HepG2 (cell line): ENCODE results near the gene CUL4A. TPM values are rescaled to one million over a fixed set of nuclear protein-coding genes. Genes with fewer than 3 reads are reported as not detected.

Experiments
- BCL3 ChIP-seq: sonication (generic); formaldehyde crosslinking; IDR thresholded peaks from 2 replicates; pipeline ENCODE4 v1.5.1; 2020; ENCODE audit warnings: mild to moderate bottlenecking, missing genetic modification reagents, moderate library complexity
- ELF3 ChIP-seq: IDR thresholded peaks from 2 replicates; pipeline ENCODE4 v1.6.1; 2016; ENCODE audit warnings: missing genetic modification reagents, missing compliant biosample characterization
- ETV5 ChIP-seq: IDR thresholded peaks from 2 replicates; pipeline ENCODE4 v1.6.1; 2018; ENCODE audit warnings: missing biosample characterization, missing genetic modification reagents, inconsistent platforms, borderline replicate concordance
- GMEB1 ChIP-seq: sonication (generic); formaldehyde crosslinking; IDR thresholded peaks from 2 replicates; pipeline ENCODE4 v1.5.1; 2020; ENCODE audit warnings: missing genetic modification reagents, mild to moderate bottlenecking, borderline replicate concordance
- HDAC1 ChIP-seq: sonication (generic); formaldehyde crosslinking; IDR thresholded peaks from 2 replicates; pipeline ENCODE4 v1.5.1; 2020; ENCODE audit warnings: mild to moderate bottlenecking, missing genetic modification reagents
- HOXA7 ChIP-seq: sonication (generic); formaldehyde crosslinking; IDR thresholded peaks from 2 replicates; pipeline ENCODE4 v1.8.1; 2022; ENCODE audit warnings: mild to moderate bottlenecking, missing genetic modification reagents, moderate library complexity
- KMT2B ChIP-seq: IDR thresholded peaks from 2 replicates; pipeline ENCODE4 v1.6.1; 2016; ENCODE audit warnings: missing genetic modification reagents, missing compliant biosample characterization
- ONECUT2 ChIP-seq: sonication (generic); formaldehyde crosslinking; IDR thresholded peaks from 2 replicates; pipeline ENCODE4 v1.4.0; 2020; ENCODE audit warnings: missing genetic modification reagents
- RARA ChIP-seq: IDR thresholded peaks from 2 replicates; pipeline ENCODE4 v1.6.1; 2016; ENCODE audit warnings: missing genetic modification reagents, missing compliant biosample characterization
- SOX13 ChIP-seq, 3 experiments: fragments of 450-650 bp in 1 of 3; sonication (generic) in 1 of 3; formaldehyde crosslinking in 1 of 3; IDR thresholded peaks in 2 of 3; conservative IDR thresholded peaks in 1 of 3; 2 replicates each; pipeline versions ENCODE4 v1.5.0 to v1.6.1; 2016 to 2020; ENCODE audit warnings: antibody characterized with exemption in 1 of 3, mild to moderate bottlenecking in 1 of 3, missing compliant biosample characterization in 1 of 3, missing genetic modification reagents in 1 of 3, moderate library complexity in 1 of 3
- SOX5 ChIP-seq: IDR thresholded peaks from 2 replicates; pipeline ENCODE4 v1.6.1; 2016; ENCODE audit warnings: borderline replicate concordance
- TCF12 ChIP-seq, 2 experiments: fragments of 450-650 bp in 1 of 2; sonication (generic) in 1 of 2; formaldehyde crosslinking in 1 of 2; IDR thresholded peaks; 2 replicates each; pipeline versions ENCODE4 v1.6.1 to v1.8.0; 2017 to 2022; ENCODE audit warnings: antibody characterized with exemption in 1 of 2, mild to moderate bottlenecking in 1 of 2, missing genetic modification reagents in 1 of 2, moderate library complexity in 1 of 2
- TFAP4 ChIP-seq: sonication (generic); IDR thresholded peaks from 2 replicates; pipeline ENCODE4 v1.6.1; 2016; ENCODE audit warnings: low read depth, borderline replicate concordance
- polyA plus RNA-seq, 8 experiments: library from polyadenylated mRNA; depleted of rRNA in 3 of 8; stranded (reverse) in 7 of 8; unstranded in 1 of 8; fragments of >200 nt; fragmentation: Illumina TruSeq in 4 of 8; extraction: Trizol in 4 of 8; gene quantifications; 2 replicates each; pipeline versions ENCODE4 v1.2.1 to v1.2.3, GENCODE V29; 2011 to 2016; ENCODE audit warnings: low read depth in 4 of 8, missing spikeins in 1 of 8, mixed read lengths in 1 of 8; ENCODE audit not compliant: insufficient read depth in 1 of 8
- total RNA-seq, 5 experiments: library from RNA; depleted of rRNA; stranded (reverse); fragments of >200 nt; fragmentation: Illumina TruSeq; extraction: Trizol; gene quantifications; 2 replicates each; pipeline ENCODE4 v1.2.3, GENCODE V29; 2016; ENCODE audit warnings: low read depth in 1 of 5

CUL4A gene
- total and polyA plus RNA-seq, 2 of the 13 experiments (the other 11 are each of a cell fraction or from before 2014, with no cell fraction given) = 51.2 to 75.3 TPM

- TF ChIP-seq SOX13 (IDR thresholded peaks at IDR 0.05) (no peak; the same call in 1 of the 2 replicates), SOX13 (CRISPR knock-in tag; conservative IDR thresholded peaks at IDR 0.05 in 1 of 2, IDR thresholded peaks at IDR 0.05 in 1 of 2) (peak in 1 of 2 experiments; percentile 89; a peak in 1 of 4 replicates), ONECUT2 (no peak), ETV5 (CRISPR knock-in tag) (peak; percentile 60; the same call in 1 of the 2 replicates), TFAP4 (peak; percentile 49), ELF3 (CRISPR knock-in tag) (peak; percentile 66), GMEB1 (CRISPR knock-in tag) (no peak; the same call in 1 of the 2 replicates), HDAC1 (CRISPR knock-in tag) (peak; percentile 72; the same call in 1 of the 2 replicates), RARA (peak; percentile 74), KMT2B (0 out of 2 replicates have a peak, but pooled peaks have one; percentile 28), HOXA7 (CRISPR knock-in tag) (no peak), BCL3 (CRISPR knock-in tag) (no peak), SOX5 (CRISPR knock-in tag) (peak; percentile 95), TCF12 (IDR thresholded peaks at IDR 0.05) (no peak), TCF12 (CRISPR knock-in tag; IDR thresholded peaks at IDR 0.05) (no peak)
Observed at GRCh38 chr13:113183450-113184129, 25.8 kb upstream of the CUL4A start (continued).
